Right atrium auricular region (tissue), 2 donors: ENCODE results near the gene VSTM4. TPM values are rescaled to one million over a fixed set of nuclear protein-coding genes. Genes with fewer than 3 reads are reported as not detected.

ENCODE experiments used
- DNase-seq: peaks from one replicate; pipeline ENCODE4 v3.0.0-alpha.2; 2019; ENCODE audit warnings: low spot score
- H3K27ac ChIP-seq, 2 donors: fragments of 200-600 bp; sonication (generic); 1 replicate in 1 of 2; 2 replicates in 1 of 2; pipeline ENCODE4 v1.5.1; 2016 to 2019
- H3K27me3 ChIP-seq, 2 donors: fragments of 200-600 bp; sonication (generic); one replicate each; pipeline versions ENCODE4 v1.5.1 to v1.6.0; 2017 to 2019
- H3K36me3 ChIP-seq: fragments of 200-600 bp; sonication (generic); one replicate; pipeline ENCODE4 v1.5.1; 2016
- H3K4me1 ChIP-seq, 2 donors: fragments of 200-600 bp; sonication (generic); one replicate each; pipeline versions ENCODE4 v1.5.1 to v1.6.0; 2017 to 2019
- H3K4me3 ChIP-seq, 2 donors: fragments of 200-600 bp; sonication (generic); 1 replicate in 1 of 2; 2 replicates in 1 of 2; pipeline ENCODE4 v1.5.1; 2017 to 2019; ENCODE audit warnings: mild to moderate bottlenecking in 1 of 2, moderate library complexity in 1 of 2
- H3K9me3 ChIP-seq, 2 donors: fragments of 200-600 bp; sonication (generic); one replicate each; pipeline ENCODE4 v1.5.1; 2019
- total RNA-seq, 2 donors: library from RNA; depleted of rRNA; stranded (reverse); fragments of >200 nt; gene quantifications; one replicate each; pipeline ENCODE4 v1.1.0, GENCODE V29; 2016
- TF ChIP-seq, protein P1 (sequence below), 2 donors: fragments of 200-600 bp; sonication (generic); IDR thresholded peaks; one replicate each; pipeline ENCODE4 v1.5.1; 2019; ENCODE audit warnings: antibody characterized with exemption in 2 of 2

VSTM4 gene
- total RNA-seq, 2 donors from 2014 or later, result 17.6 to 22.7 TPM

GRCh38 chr10:49131507-49132361, 16.4 kb upstream of the VSTM4 start:
- DNase-seq, result no peak
- Histone ChIP-seq H3K4me3 (no peak overlapping the region), H3K27ac (no peak overlapping the region), H3K9me3 (no peaks in the 10 kb centered on the region), H3K4me1 (peaks cover 0 to 35% of the 10 kb centered on the region in 2 donors), H3K36me3 (no peaks in the 10 kb centered on the region), H3K27me3 (no peaks in the 10 kb centered on the region)
- TF ChIP-seq, protein P1, sequence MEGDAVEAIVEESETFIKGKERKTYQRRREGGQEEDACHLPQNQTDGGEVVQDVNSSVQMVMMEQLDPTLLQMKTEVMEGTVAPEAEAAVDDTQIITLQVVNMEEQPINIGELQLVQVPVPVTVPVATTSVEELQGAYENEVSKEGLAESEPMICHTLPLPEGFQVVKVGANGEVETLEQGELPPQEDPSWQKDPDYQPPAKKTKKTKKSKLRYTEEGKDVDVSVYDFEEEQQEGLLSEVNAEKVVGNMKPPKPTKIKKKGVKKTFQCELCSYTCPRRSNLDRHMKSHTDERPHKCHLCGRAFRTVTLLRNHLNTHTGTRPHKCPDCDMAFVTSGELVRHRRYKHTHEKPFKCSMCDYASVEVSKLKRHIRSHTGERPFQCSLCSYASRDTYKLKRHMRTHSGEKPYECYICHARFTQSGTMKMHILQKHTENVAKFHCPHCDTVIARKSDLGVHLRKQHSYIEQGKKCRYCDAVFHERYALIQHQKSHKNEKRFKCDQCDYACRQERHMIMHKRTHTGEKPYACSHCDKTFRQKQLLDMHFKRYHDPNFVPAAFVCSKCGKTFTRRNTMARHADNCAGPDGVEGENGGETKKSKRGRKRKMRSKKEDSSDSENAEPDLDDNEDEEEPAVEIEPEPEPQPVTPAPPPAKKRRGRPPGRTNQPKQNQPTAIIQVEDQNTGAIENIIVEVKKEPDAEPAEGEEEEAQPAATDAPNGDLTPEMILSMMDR (IDR thresholded peaks at IDR 0.05), result no peak

DNA sequence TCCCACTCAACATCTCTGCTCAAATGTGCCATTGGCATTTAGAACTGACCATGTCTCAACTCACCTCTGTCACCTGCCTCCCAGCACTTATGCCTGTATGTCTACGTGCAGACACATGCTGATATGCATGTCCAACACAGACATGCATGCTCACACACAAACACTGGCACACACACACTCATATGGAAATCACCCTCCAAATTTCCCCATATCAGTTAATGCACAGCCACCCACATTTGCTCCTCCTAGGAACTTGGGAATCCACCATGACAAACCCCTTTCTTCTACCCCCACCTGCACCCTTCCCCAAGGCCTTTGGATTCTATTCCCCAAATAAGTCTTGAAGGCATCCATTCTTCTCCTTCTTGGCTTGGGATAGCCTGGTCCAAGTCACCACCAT, 14.1 kb upstream of the VSTM4 start:
- no peak overlapping the region for H3K27ac ChIP-seq
- H3K4me1 ChIP-seq, result peaks cover 0 to 19% of the 10 kb centered on the region in 2 donors
- H3K4me3 ChIP-seq, result no peak overlapping the region
- no peaks in the 10 kb centered on the region for H3K27me3 ChIP-seq
- no peak for DNase-seq
- no peaks in the 10 kb centered on the region for H3K9me3 ChIP-seq
- H3K36me3 ChIP-seq, result no peaks in the 10 kb centered on the region
- TF ChIP-seq, protein P1 (IDR thresholded peaks at IDR 0.05), result no peak

- Histone ChIP-seq H3K4me1 (peaks cover 0 to 14% of the 10 kb centered on the region in 2 donors), H3K27ac (no peak overlapping the region), H3K9me3 (no peaks in the 10 kb centered on the region), H3K27me3 (no peaks in the 10 kb centered on the region), H3K36me3 (no peaks in the 10 kb centered on the region), H3K4me3 (no peak overlapping the region)
- no peak for DNase-seq
- TF ChIP-seq, protein P1 (IDR thresholded peaks at IDR 0.05), result no peak
Measured at GRCh38 chr10:49128854-49129253, 13.5 kb upstream of the VSTM4 start.

DNA sequence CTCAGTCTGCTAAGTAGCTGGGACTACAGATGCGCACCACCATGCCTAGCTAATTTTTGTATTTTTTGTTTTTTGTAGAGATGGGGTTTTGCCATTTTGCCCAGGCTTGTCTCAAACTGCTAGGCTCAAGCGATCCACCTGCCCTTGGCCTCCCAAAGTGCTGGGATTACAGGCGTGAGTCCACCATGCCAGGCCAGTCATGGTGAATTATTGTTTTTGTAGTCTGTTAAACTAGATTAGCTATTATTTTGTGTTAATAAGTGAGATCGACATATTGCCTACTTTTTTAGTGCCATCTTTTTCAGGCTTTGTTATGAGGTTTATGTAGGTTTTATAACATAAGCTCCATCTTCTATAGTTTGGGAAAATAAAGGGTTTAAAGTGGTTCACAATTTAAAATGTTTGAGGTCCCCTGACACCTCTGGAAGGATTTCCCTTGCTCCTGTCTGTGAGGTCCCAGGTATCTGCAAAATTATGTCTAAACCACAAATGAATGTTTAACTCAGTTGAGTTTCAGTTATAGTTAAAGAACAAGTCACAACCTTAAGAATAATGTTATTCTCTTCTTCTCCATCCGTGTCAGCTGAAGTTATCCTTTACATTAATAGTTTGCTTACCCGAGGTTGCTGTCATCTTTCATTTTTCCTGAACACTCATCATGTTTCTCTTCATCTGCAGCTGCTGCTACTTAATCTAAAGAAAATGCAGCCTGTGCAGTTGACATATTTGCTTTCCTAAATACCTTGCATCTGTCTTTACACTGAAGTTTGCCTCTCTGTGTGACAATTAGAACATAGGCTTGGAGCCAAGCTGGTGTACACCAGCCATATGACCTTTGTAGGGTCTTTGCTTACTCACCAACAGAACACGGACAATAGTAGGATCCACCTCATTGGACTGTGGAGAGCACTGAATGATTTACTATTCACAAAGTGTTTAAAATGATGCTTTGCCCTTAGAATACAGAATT, 8.9 kb upstream of the VSTM4 start:
- H3K27ac ChIP-seq, result no peak overlapping the region
- H3K27me3 ChIP-seq, result no peaks in the 10 kb centered on the region
- H3K36me3 ChIP-seq, result no peaks in the 10 kb centered on the region
- no peak for DNase-seq
- no peak overlapping the region for H3K4me3 ChIP-seq
- TF ChIP-seq, protein P1 (IDR thresholded peaks at IDR 0.05), result no peak
- H3K9me3 ChIP-seq, result no peaks in the 10 kb centered on the region
- H3K4me1 ChIP-seq, result no peaks in the 10 kb centered on the region

- H3K36me3 ChIP-seq, result no peaks in the 10 kb centered on the region
- H3K27me3 ChIP-seq, result no peaks in the 10 kb centered on the region
- no peak for DNase-seq
- H3K9me3 ChIP-seq, result no peaks in the 10 kb centered on the region
- H3K4me3 ChIP-seq, result no peak overlapping the region
- no peaks in the 10 kb centered on the region for H3K4me1 ChIP-seq
- TF ChIP-seq, protein P1 (IDR thresholded peaks at IDR 0.05), result no peak
- H3K27ac ChIP-seq, result no peak overlapping the region
Measured at GRCh38 chr10:49120911-49121310, 5.6 kb upstream of the VSTM4 start.
